HEK293 (cell line): ENCODE measurements around the gene TEC.

Experiments
- CTCF ChIA-PET: fragments of 350-600 bp; formaldehyde crosslinking; extraction: SDS; loops from one replicate; lab custom pipeline; 2021; ENCODE audit warnings: antibody characterized with exemption; lab: Yijun Ruan, JAX
- POLR2A ChIA-PET: fragments of 300-600 bp; formaldehyde crosslinking; extraction: SDS; loops from one replicate; lab custom pipeline; 2020; ENCODE audit warnings: antibody characterized with exemption, inconsistent platforms; lab: Yijun Ruan, JAX
- H3K27ac ChIP-seq: fragments of 200-500 bp; sonication (Bioruptor generic); 2 replicates; pipeline ENCODE4 v1.5.1; 2014; ENCODE audit warnings: low read depth, low read length, control low read depth, inconsistent platforms; ENCODE audit errors: extremely low read depth
- H3K36me3 ChIP-seq, 2 experiments: fragments of 200-500 bp in 1 of 2; sonication (Bioruptor generic) in 1 of 2; 1 replicate in 1 of 2; 2 replicates in 1 of 2; pipeline ENCODE4 v1.5.1; 2014 to 2017; ENCODE audit warnings: inconsistent platforms in 2 of 2, low read length in 2 of 2; ENCODE audit not compliant: control insufficient read depth in 2 of 2, insufficient read depth in 1 of 2
- H3K4me1 ChIP-seq: fragments of 200-500 bp; sonication (Bioruptor generic); 2 replicates; pipeline ENCODE4 v1.5.1; 2014; ENCODE audit warnings: mild to moderate bottlenecking, low read length, inconsistent platforms; ENCODE audit not compliant: control insufficient read depth, insufficient read depth
- H3K4me3 ChIP-seq: 2 replicates; pipeline ENCODE4 v1.5.1; 2011; ENCODE audit warnings: low read depth, mild to moderate bottlenecking, control low read depth, low read length, moderate library complexity
- H3K9me3 ChIP-seq: fragments of 200-500 bp; sonication (Bioruptor generic); 2 replicates; pipeline ENCODE4 v1.5.1; 2014; ENCODE audit warnings: low read depth, low read length, inconsistent platforms; ENCODE audit not compliant: control insufficient read depth, insufficient read depth
- BCL11A ChIP-seq: fragments of 450-650 bp; formaldehyde crosslinking; IDR thresholded peaks from 2 replicates; pipeline ENCODE4 v1.5.1; 2016; ENCODE audit warnings: low read depth, missing biosample characterization, missing genetic modification characterization
- HOXD13 ChIP-seq: sonication (generic); formaldehyde crosslinking; IDR thresholded peaks from 2 replicates; pipeline ENCODE4 v1.8.0; 2022; ENCODE audit warnings: missing genetic modification reagents, borderline replicate concordance
- KLF9 ChIP-seq: fragments of 450-650 bp; formaldehyde crosslinking; IDR thresholded peaks from 2 replicates; pipeline ENCODE4 v1.5.1; 2016; ENCODE audit warnings: missing biosample characterization, missing genetic modification characterization, low read depth
- MZF1 ChIP-seq: fragments of 450-650 bp; formaldehyde crosslinking; IDR thresholded peaks from 2 replicates; pipeline ENCODE4 v1.5.1; 2017; ENCODE audit warnings: missing biosample characterization, missing genetic modification characterization, borderline replicate concordance
- OVOL3 ChIP-seq: fragments of 450-650 bp; formaldehyde crosslinking; IDR thresholded peaks from 2 replicates; pipeline ENCODE4 v1.5.1; 2016; ENCODE audit warnings: missing biosample characterization, missing genetic modification characterization
- SP2 ChIP-seq: fragments of 450-650 bp; formaldehyde crosslinking; IDR thresholded peaks from 2 replicates; pipeline ENCODE4 v1.5.1; 2016; ENCODE audit warnings: missing biosample characterization, missing genetic modification characterization
- ZBTB1 ChIP-seq: fragments of 450-650 bp; formaldehyde crosslinking; IDR thresholded peaks from 2 replicates; pipeline ENCODE4 v1.5.1; 2016; ENCODE audit warnings: missing biosample characterization, missing genetic modification characterization
- ZEB2 ChIP-seq: fragments of 450-650 bp; formaldehyde crosslinking; IDR thresholded peaks from 2 replicates; pipeline ENCODE4 v1.5.1; 2016; ENCODE audit warnings: missing biosample characterization, missing genetic modification characterization
- ZFP69B ChIP-seq: fragments of 450-650 bp; formaldehyde crosslinking; IDR thresholded peaks from 2 replicates; pipeline ENCODE4 v1.5.1; 2016; ENCODE audit warnings: missing biosample characterization, missing genetic modification characterization
- ZNF114 ChIP-seq: fragments of 450-650 bp; formaldehyde crosslinking; IDR thresholded peaks from 2 replicates; pipeline ENCODE4 v1.5.0; 2017; ENCODE audit warnings: missing biosample characterization, missing genetic modification characterization
- ZNF16 ChIP-seq: fragments of 450-650 bp; formaldehyde crosslinking; IDR thresholded peaks from 2 replicates; pipeline ENCODE4 v1.5.1; 2016; ENCODE audit warnings: low read depth, missing biosample characterization, missing genetic modification characterization
- ZNF184 ChIP-seq: fragments of 450-650 bp; IDR thresholded peaks from 2 replicates; pipeline ENCODE4 v1.5.1; 2018; ENCODE audit warnings: missing biosample characterization, mild to moderate bottlenecking, missing genetic modification characterization
- ZNF239 ChIP-seq: fragments of 450-650 bp; formaldehyde crosslinking; IDR thresholded peaks from 2 replicates; pipeline ENCODE4 v1.5.1; 2016; ENCODE audit warnings: missing biosample characterization, missing genetic modification characterization
- ZNF404 ChIP-seq: fragments of 450-650 bp; formaldehyde crosslinking; IDR thresholded peaks from 2 replicates; pipeline ENCODE4 v1.5.1; 2017; ENCODE audit warnings: missing biosample characterization, missing genetic modification characterization
- ZNF423 ChIP-seq: fragments of 450-650 bp; formaldehyde crosslinking; IDR thresholded peaks from 2 replicates; pipeline ENCODE4 v1.5.1; 2016; ENCODE audit warnings: missing biosample characterization, missing genetic modification characterization
- ZNF510 ChIP-seq: fragments of 450-650 bp; formaldehyde crosslinking; IDR thresholded peaks from 2 replicates; pipeline ENCODE4 v1.5.1; 2018; ENCODE audit warnings: mild to moderate bottlenecking, missing genetic modification characterization, missing biosample characterization; ENCODE audit not compliant: insufficient replicate concordance
- ZNF596 ChIP-seq: fragments of 450-650 bp; IDR thresholded peaks from 2 replicates; pipeline ENCODE4 v1.5.0; 2018; ENCODE audit warnings: missing biosample characterization, mild to moderate bottlenecking, missing genetic modification characterization, moderate library complexity
- ZNF670 ChIP-seq: fragments of 450-650 bp; formaldehyde crosslinking; IDR thresholded peaks from 2 replicates; pipeline ENCODE4 v1.5.1; 2016; ENCODE audit warnings: missing biosample characterization, missing genetic modification characterization, low read depth
- ZNF701 ChIP-seq: fragments of 450-650 bp; formaldehyde crosslinking; IDR thresholded peaks from 2 replicates; pipeline ENCODE4 v1.5.1; 2016; ENCODE audit warnings: missing biosample characterization, missing genetic modification characterization
- ZNF777 ChIP-seq: fragments of 450-650 bp; formaldehyde crosslinking; IDR thresholded peaks from 2 replicates; pipeline ENCODE4 v1.5.1; 2017; ENCODE audit warnings: missing biosample characterization, missing genetic modification characterization, borderline replicate concordance
- ZNF843 ChIP-seq: fragments of 450-650 bp; formaldehyde crosslinking; IDR thresholded peaks from 2 replicates; pipeline ENCODE4 v1.5.1; 2016; ENCODE audit warnings: missing biosample characterization, missing genetic modification characterization
- ZSCAN23 ChIP-seq: fragments of 450-650 bp; formaldehyde crosslinking; IDR thresholded peaks from 2 replicates; pipeline ENCODE4 v1.5.1; 2016; ENCODE audit warnings: missing biosample characterization, missing genetic modification characterization
- TF ChIP-seq, protein P1 (sequence below): fragments of 450-650 bp; formaldehyde crosslinking; IDR thresholded peaks from 2 replicates; pipeline ENCODE4 v1.5.1; 2017; ENCODE audit warnings: missing biosample characterization, missing genetic modification characterization
- TF ChIP-seq, protein P2 (sequence below): fragments of 450-650 bp; formaldehyde crosslinking; IDR thresholded peaks from 2 replicates; pipeline ENCODE4 v1.5.1; 2016; ENCODE audit warnings: missing biosample characterization, missing genetic modification characterization

TEC gene

DNA sequence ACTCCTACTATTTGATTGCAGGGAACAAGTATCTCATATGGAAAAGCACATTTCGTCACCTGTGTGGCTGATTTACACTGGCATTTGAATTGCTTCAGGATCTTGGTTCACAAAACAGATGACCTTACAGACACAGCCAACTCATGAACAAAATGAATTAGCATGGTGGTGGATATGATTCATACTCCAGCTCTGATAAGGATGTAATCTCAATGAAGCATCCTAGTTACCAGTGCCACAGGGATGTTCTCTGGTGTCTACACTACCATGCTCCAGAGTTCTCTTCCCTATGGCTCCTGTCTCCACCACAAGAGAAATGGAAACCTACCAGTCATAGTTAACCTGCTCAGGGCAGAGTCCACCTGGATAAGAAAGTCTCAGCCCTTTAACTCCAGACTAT, 40.7 kb downstream of the TEC start:
- Histone ChIP-seq H3K9me3 (no peaks in the 10 kb centered on the region), H3K4me3 (no peak overlapping the region), H3K4me1 (no peaks in the 10 kb centered on the region), H3K36me3 (no peaks in the 10 kb centered on the region), H3K27ac (no peak overlapping the region)
- TF ChIP-seq ZNF16 (tag by site-specific recombination) (no peak), ZNF596 (tag by site-specific recombination) (no peak), ZNF423 (tag by site-specific recombination) (no peak), OVOL3 (tag by site-specific recombination) (no peak), HOXD13 (CRISPR knock-in tag) (no peak), ZNF184 (no peak), ZNF239 (tag by site-specific recombination) (no peak)
- POLR2A ChIA-PET: no interaction called here
- CTCF ChIA-PET: no interaction called here

DNA sequence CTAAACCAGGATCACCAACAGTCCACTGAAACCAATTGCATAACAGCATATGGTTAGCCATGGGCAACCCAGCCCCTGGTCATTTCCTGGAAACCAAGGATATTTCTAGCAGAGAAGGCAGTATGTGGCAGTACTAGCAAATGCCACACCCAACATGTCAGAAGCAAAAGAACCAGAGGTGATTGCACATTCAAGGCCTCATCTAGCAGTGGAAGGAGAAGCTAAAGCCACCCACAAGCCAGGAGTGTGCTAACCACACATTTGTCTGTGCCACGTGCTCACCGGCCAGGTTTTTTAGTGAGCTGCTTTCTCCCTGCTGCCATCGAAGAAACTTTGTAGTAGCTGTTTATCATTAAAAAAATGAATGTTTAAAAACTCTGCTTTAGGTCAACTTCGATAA, 42.0 kb downstream of the TEC start:
- ChIA-PET CTCF (no interaction called here), POLR2A (no interaction called here)
- Histone ChIP-seq H3K4me3 (no peak overlapping the region), H3K4me1 (no peaks in the 10 kb centered on the region), H3K9me3 (no peaks in the 10 kb centered on the region), H3K36me3 (no peaks in the 10 kb centered on the region), H3K27ac (no peak overlapping the region)
- TF ChIP-seq KLF9 (no peak), ZNF701 (no peak)

DNA sequence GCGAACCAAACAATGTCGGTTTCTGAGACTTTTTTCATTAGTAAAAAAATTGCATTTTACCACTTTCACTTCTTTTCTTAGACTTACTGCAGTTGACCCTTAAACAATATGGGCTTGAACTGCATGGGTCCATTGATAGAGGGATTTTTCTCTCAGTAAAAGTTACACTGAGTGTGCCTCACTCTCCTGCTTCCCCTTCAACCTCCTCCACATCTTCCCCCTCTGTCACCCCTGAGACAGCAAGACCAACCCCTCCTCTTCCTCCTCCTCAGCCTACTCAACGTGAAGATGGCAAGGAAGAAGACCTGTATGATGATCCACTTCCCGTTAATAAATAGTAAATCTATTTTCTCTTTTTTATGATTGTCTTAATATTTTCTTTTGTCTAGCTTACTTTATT, 43.4 kb downstream of the TEC start:
- H3K36me3 ChIP-seq: no peaks in the 10 kb centered on the region
- no peak overlapping the region for H3K4me3 ChIP-seq
- no peak overlapping the region for H3K27ac ChIP-seq
- ChIA-PET CTCF (no interaction called here), POLR2A (no interaction called here)
- no peaks in the 10 kb centered on the region for H3K9me3 ChIP-seq
- no peak for TF ChIP-seq ZNF777
- no peak for TF ChIP-seq MZF1
- no peak for TF ChIP-seq ZSCAN23 (tag by site-specific recombination)
- TF ChIP-seq ZNF114 (tag by site-specific recombination): no peak
- TF ChIP-seq ZNF670 (tag by site-specific recombination): no peak
- no peak for TF ChIP-seq BCL11A (tag by site-specific recombination)
- TF ChIP-seq ZBTB1 (tag by site-specific recombination): no peak
- TF ChIP-seq, protein P1, sequence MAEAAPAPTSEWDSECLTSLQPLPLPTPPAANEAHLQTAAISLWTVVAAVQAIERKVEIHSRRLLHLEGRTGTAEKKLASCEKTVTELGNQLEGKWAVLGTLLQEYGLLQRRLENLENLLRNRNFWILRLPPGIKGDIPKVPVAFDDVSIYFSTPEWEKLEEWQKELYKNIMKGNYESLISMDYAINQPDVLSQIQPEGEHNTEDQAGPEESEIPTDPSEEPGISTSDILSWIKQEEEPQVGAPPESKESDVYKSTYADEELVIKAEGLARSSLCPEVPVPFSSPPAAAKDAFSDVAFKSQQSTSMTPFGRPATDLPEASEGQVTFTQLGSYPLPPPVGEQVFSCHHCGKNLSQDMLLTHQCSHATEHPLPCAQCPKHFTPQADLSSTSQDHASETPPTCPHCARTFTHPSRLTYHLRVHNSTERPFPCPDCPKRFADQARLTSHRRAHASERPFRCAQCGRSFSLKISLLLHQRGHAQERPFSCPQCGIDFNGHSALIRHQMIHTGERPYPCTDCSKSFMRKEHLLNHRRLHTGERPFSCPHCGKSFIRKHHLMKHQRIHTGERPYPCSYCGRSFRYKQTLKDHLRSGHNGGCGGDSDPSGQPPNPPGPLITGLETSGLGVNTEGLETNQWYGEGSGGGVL (tag by site-specific recombination): no peak
- no peak for TF ChIP-seq ZEB2 (tag by site-specific recombination)
- no peak for TF ChIP-seq ZNF404 (tag by site-specific recombination)
- no peak for TF ChIP-seq HOXD13 (CRISPR knock-in tag)
- TF ChIP-seq ZNF843 (tag by site-specific recombination): no peak
- no peak for TF ChIP-seq ZFP69B (tag by site-specific recombination)
- no peak for TF ChIP-seq SP2 (tag by site-specific recombination)
- TF ChIP-seq, protein P2, sequence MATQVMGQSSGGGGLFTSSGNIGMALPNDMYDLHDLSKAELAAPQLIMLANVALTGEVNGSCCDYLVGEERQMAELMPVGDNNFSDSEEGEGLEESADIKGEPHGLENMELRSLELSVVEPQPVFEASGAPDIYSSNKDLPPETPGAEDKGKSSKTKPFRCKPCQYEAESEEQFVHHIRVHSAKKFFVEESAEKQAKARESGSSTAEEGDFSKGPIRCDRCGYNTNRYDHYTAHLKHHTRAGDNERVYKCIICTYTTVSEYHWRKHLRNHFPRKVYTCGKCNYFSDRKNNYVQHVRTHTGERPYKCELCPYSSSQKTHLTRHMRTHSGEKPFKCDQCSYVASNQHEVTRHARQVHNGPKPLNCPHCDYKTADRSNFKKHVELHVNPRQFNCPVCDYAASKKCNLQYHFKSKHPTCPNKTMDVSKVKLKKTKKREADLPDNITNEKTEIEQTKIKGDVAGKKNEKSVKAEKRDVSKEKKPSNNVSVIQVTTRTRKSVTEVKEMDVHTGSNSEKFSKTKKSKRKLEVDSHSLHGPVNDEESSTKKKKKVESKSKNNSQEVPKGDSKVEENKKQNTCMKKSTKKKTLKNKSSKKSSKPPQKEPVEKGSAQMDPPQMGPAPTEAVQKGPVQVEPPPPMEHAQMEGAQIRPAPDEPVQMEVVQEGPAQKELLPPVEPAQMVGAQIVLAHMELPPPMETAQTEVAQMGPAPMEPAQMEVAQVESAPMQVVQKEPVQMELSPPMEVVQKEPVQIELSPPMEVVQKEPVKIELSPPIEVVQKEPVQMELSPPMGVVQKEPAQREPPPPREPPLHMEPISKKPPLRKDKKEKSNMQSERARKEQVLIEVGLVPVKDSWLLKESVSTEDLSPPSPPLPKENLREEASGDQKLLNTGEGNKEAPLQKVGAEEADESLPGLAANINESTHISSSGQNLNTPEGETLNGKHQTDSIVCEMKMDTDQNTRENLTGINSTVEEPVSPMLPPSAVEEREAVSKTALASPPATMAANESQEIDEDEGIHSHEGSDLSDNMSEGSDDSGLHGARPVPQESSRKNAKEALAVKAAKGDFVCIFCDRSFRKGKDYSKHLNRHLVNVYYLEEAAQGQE (tag by site-specific recombination): no peak
- TF ChIP-seq ZNF510 (tag by site-specific recombination): no peak
- H3K4me1 ChIP-seq: no peaks in the 10 kb centered on the region
